OCI-LY1 (cell line): ENCODE measurements around the gene CELA2B.
"Not testable (repeated sequence)": the region's sequence is repeated elsewhere in the genome, so short reads cannot be mapped to it uniquely, and the experiment has no call there.

ENCODE experiments used
- H2AFZ ChIP-seq: fragments of 200-600 bp; sonication (generic), shearing (Covaris generic); 2 replicates; pipeline ENCODE4 v1.6.0; 2014; ENCODE audit warnings: antibody characterized with exemption, mild to moderate bottlenecking, low read length
- H3F3A ChIP-seq: fragments of 200-600 bp; sonication (generic), shearing (Covaris generic); 2 replicates; pipeline ENCODE4 v1.6.0; 2014; ENCODE audit warnings: mild to moderate bottlenecking, antibody characterized with exemption, low read length, moderate library complexity; ENCODE audit not compliant: insufficient read depth
- H3K27ac ChIP-seq: fragments of 200-600 bp; sonication (generic); 2 replicates; pipeline ENCODE4 v1.5.1; 2014; ENCODE audit warnings: low read length, mixed run types, mild to moderate bottlenecking, low read depth; ENCODE audit not compliant: poor library complexity, severe bottlenecking
- H3K27me3 ChIP-seq: fragments of 200-600 bp; sonication (generic); 2 replicates; pipeline ENCODE4 v1.6.0; 2014; ENCODE audit warnings: antibody characterized with exemption, mild to moderate bottlenecking, low read length, moderate library complexity; ENCODE audit not compliant: insufficient read depth
- H3K36me3 ChIP-seq: fragments of 200-600 bp; sonication (generic); 2 replicates; pipeline ENCODE4 v1.6.1; 2014; ENCODE audit warnings: mild to moderate bottlenecking, antibody characterized with exemption, low read length, moderate library complexity, mixed read lengths; ENCODE audit not compliant: insufficient read depth
- H3K4me1 ChIP-seq: fragments of 200-600 bp; sonication (generic); 2 replicates; pipeline ENCODE4 v1.5.1; 2014; ENCODE audit warnings: mild to moderate bottlenecking, low read length, moderate library complexity; ENCODE audit not compliant: insufficient read depth, severe bottlenecking
- H3K4me2 ChIP-seq: fragments of 200-600 bp; sonication (generic), shearing (Covaris generic); 2 replicates; pipeline ENCODE4 v1.6.1; 2014; ENCODE audit warnings: low read length
- H3K4me3 ChIP-seq: fragments of 200-600 bp; sonication (generic); 2 replicates; pipeline ENCODE4 v1.5.1; 2014; ENCODE audit warnings: low read length, low read depth, mild to moderate bottlenecking, mixed read lengths; ENCODE audit not compliant: poor library complexity, severe bottlenecking
- H3K79me2 ChIP-seq: fragments of 200-600 bp; shearing (Covaris generic); 2 replicates; pipeline ENCODE4 v1.6.1; 2016; ENCODE audit warnings: mixed run types, low read length, mixed read lengths; ENCODE audit not compliant: insufficient read depth
- H3K9ac ChIP-seq: fragments of 200-600 bp; sonication (generic), shearing (Covaris generic); 2 replicates; pipeline ENCODE4 v1.6.1; 2014; ENCODE audit warnings: mild to moderate bottlenecking, low read length, mixed read lengths
- H3K9me2 ChIP-seq: fragments of 200-600 bp; sonication (generic), shearing (Covaris generic); 2 replicates; pipeline ENCODE4 v1.6.1; 2014; ENCODE audit warnings: low read depth, mild to moderate bottlenecking, low read length, mixed read lengths
- H3K9me3 ChIP-seq: fragments of 200-600 bp; shearing (Covaris generic); 2 replicates; pipeline ENCODE4 v1.6.1; 2014; ENCODE audit warnings: low read length, mixed read lengths
- H4K20me1 ChIP-seq: fragments of 200-600 bp; sonication (generic), shearing (Covaris generic); 2 replicates; pipeline ENCODE4 v1.6.0; 2016; ENCODE audit warnings: mild to moderate bottlenecking, low read length; ENCODE audit not compliant: insufficient read depth
- EZH2 ChIP-seq: fragments of 200-600 bp; sonication (generic), shearing (Covaris generic); IDR thresholded peaks from 2 replicates; pipeline ENCODE4 v1.8.0; 2017; ENCODE audit warnings: borderline replicate concordance, mixed run types, mild to moderate bottlenecking, antibody characterized with exemption, low read length, moderate library complexity, mixed read lengths
- TF ChIP-seq, protein P1 (sequence below): fragments of 200-600 bp; sonication (generic), shearing (Covaris generic); IDR thresholded peaks from 2 replicates; pipeline ENCODE4 v1.5.1; 2017; ENCODE audit warnings: mild to moderate bottlenecking, antibody characterized with exemption, low read length, moderate library complexity, mixed read lengths

CELA2B gene

DNA sequence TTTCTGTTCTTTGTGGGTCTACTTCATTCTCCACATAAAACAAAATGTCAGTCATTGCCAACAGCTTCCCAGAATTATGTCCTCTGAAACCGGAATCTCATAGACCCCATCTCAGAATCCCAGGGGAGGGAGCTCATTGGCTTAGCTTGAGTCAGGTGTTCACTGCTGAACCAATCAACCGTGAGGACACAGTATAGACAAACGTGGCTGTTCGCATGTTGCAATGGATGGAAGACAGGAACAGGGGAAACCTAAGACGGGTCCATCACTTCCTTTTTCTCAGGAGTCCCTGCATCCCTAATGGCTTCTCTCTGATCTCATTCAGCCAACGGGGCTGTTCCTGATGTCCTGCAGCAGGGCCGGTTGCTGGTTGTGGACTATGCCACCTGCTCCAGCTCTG, 10.2 kb upstream of the CELA2B start:
- H3K9me2 ChIP-seq, result no peaks in the 10 kb centered on the region
- no peak overlapping the region for H3K4me3 ChIP-seq
- H3K79me2 ChIP-seq, result no peaks in the 10 kb centered on the region
- H3K27me3 ChIP-seq, result no peaks in the 10 kb centered on the region
- no peak overlapping the region for H3K4me2 ChIP-seq
- no peaks in the 10 kb centered on the region for H3F3A ChIP-seq
- no peak overlapping the region for H3K9ac ChIP-seq
- no peaks in the 10 kb centered on the region for H3K36me3 ChIP-seq
- TF ChIP-seq EZH2, result no peak
- TF ChIP-seq, protein P1, sequence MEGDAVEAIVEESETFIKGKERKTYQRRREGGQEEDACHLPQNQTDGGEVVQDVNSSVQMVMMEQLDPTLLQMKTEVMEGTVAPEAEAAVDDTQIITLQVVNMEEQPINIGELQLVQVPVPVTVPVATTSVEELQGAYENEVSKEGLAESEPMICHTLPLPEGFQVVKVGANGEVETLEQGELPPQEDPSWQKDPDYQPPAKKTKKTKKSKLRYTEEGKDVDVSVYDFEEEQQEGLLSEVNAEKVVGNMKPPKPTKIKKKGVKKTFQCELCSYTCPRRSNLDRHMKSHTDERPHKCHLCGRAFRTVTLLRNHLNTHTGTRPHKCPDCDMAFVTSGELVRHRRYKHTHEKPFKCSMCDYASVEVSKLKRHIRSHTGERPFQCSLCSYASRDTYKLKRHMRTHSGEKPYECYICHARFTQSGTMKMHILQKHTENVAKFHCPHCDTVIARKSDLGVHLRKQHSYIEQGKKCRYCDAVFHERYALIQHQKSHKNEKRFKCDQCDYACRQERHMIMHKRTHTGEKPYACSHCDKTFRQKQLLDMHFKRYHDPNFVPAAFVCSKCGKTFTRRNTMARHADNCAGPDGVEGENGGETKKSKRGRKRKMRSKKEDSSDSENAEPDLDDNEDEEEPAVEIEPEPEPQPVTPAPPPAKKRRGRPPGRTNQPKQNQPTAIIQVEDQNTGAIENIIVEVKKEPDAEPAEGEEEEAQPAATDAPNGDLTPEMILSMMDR, result no peak
- no peaks in the 10 kb centered on the region for H3K9me3 ChIP-seq
- no peaks in the 10 kb centered on the region for H3K4me1 ChIP-seq
- H3K27ac ChIP-seq, result no peak overlapping the region
- H2AFZ ChIP-seq, result no peak overlapping the region
- H4K20me1 ChIP-seq, result no peaks in the 10 kb centered on the region

DNA sequence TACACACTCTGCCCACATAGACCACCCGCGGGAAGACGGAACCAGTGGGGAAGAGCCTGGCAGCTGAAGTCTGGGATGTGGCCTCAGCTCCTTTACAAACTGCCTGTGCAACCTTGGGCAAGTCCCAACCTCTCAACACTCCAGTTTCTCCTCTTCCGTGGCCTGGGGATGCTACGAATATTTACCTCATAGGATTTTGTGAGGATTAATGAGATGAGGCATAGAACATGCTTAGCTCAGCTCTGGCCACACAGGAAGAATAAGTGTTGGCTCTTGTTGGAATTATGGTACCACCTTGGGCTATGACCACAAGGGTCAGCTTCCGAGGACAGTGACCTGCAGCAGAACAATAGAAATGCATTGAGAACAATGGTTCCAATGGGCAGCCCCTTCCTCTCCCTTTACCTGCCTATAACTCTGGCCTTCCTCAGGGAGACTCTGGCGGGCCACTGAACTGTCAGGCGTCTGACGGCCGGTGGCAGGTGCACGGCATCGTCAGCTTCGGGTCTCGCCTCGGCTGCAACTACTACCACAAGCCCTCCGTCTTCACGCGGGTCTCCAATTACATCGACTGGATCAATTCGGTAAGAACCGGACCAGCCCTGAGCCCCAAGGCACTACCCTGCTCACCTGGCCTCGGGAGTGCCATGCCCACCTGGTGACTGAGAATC, 8.8 kb upstream of the CELA2B start:
- H3K4me2 ChIP-seq, H3K9me3 ChIP-seq, H2AFZ ChIP-seq, H3K36me3 ChIP-seq, H3K9me2 ChIP-seq, H3K9ac ChIP-seq, H3K4me3 ChIP-seq, H3K4me1 ChIP-seq, H3K27me3 ChIP-seq, H3K79me2 ChIP-seq, H3K27ac ChIP-seq, H3F3A ChIP-seq, H4K20me1 ChIP-seq: not testable (repeated sequence)

DNA sequence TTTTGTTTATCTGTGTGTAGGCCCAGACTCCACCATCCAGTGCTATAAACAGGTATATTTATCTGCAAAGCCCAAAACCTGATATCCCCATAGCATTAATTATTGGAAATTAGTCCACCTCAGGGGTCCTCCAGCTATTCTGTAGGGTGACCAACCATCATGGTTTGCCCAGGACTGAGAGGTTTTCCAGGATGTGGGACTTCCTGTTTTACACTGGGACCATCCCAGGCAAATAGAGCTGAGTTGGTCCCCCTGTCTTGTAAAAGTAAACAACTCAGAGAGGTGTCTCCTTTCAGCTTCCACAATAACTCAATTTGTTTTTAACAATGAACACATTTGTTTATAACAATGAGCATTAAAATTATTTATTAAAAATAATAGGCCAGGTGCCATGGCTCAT, 7.8 kb upstream of the CELA2B start:
- H3K4me2 ChIP-seq, result no peak overlapping the region
- H3K27me3 ChIP-seq, result no peaks in the 10 kb centered on the region
- no peaks in the 10 kb centered on the region for H3K9me2 ChIP-seq
- H3K36me3 ChIP-seq, result no peaks in the 10 kb centered on the region
- H3K27ac ChIP-seq, result no peak overlapping the region
- H4K20me1 ChIP-seq, result no peaks in the 10 kb centered on the region
- no peak overlapping the region for H3K9ac ChIP-seq
- TF ChIP-seq, protein P1, result no peak
- no peak for TF ChIP-seq EZH2
- H3K4me3 ChIP-seq, result no peak overlapping the region
- no peaks in the 10 kb centered on the region for H3F3A ChIP-seq
- no peak overlapping the region for H2AFZ ChIP-seq
- no peaks in the 10 kb centered on the region for H3K79me2 ChIP-seq
- no peaks in the 10 kb centered on the region for H3K4me1 ChIP-seq
- no peaks in the 10 kb centered on the region for H3K9me3 ChIP-seq

DNA sequence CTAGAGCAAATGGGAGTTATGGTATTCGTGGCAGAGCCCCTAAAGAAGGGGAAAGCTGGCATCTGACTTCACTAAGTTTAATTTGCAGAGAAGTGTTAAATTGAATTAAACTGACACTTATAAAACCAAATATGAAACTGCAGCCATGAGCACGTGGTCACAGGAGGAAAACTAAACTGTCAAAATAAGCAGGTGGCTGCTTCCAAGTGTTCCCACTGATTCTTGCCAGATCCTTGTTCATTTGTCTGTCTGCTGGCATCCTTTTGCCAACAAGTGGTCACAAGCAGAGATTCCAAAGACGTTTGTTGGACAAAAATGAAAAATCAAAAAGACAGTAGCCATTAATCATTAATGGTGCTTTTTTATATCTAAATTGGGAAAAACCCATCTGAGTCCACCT, 6.5 kb upstream of the CELA2B start:
- Histone ChIP-seq H3K4me2 (no peak overlapping the region), H3K79me2 (no peaks in the 10 kb centered on the region), H3K36me3 (no peaks in the 10 kb centered on the region), H3K27ac (no peak overlapping the region), H3K9me3 (no peaks in the 10 kb centered on the region), H3K27me3 (no peaks in the 10 kb centered on the region), H3K9me2 (no peaks in the 10 kb centered on the region), H3K4me1 (no peaks in the 10 kb centered on the region), H3F3A (no peaks in the 10 kb centered on the region), H2AFZ (no peak overlapping the region), H4K20me1 (no peaks in the 10 kb centered on the region), H3K4me3 (no peak overlapping the region), H3K9ac (no peak overlapping the region)
- TF ChIP-seq EZH2, result no peak

DNA sequence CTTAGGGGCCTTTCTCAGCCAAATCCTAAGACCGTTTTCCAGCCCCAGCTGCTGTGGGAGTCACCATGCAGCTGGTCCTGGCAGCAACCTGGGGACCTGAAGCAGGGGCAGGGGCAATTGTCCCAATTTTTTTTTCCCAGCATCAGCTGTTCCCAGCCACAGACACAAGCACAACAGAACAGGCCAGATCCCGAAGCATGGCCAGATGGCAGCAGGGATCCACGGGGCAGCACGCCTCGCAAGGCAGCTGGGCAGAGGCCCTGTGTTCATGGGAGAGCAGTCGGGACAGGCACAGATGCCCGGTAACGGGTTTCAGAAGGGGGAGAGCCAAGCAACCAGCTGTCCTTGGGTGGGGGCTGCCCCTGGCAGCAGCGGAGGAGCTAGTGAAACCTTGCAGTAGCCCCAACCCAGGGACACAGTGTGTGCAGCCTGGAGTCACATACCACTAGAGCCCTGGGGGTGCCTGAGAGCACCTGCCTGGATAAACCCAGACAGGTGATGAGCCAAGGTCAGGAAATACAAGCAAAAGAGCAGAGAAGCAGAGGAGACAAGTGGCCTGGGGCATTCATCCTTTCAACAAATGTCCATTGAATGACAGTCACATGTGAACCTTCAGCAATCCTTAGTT, 6.0 kb upstream of the CELA2B start:
- not testable (repeated sequence) for H2AFZ ChIP-seq, H3K27ac ChIP-seq, H3K9me3 ChIP-seq, H3K79me2 ChIP-seq, H3K4me3 ChIP-seq, H4K20me1 ChIP-seq, H3K36me3 ChIP-seq, H3K4me2 ChIP-seq, H3K9ac ChIP-seq, H3F3A ChIP-seq, H3K27me3 ChIP-seq, H3K9me2 ChIP-seq, H3K4me1 ChIP-seq

DNA sequence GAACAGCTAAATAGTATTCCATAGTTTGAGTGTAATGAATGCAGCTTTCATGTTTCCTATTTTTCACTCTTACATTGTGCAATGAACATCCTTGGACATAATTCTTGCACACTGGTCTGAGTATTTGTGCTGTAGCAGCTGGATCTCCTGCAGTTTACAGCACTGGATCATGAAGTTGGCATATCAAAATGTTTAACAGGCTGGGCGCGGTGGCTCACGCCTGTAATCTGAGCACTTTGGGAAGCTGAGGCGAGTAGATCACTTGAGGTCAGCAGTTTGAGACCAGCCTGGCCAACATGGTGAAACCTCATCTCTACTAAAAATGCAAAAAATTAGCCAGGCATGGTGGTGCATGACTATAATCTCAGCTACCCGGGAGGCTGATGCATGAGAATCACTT, 4.8 kb upstream of the CELA2B start:
- H3K27me3 ChIP-seq, H3K9me3 ChIP-seq, H3K79me2 ChIP-seq, H3F3A ChIP-seq, H3K4me3 ChIP-seq, H3K4me1 ChIP-seq, H3K9me2 ChIP-seq, H3K27ac ChIP-seq, H3K36me3 ChIP-seq, H3K4me2 ChIP-seq, H3K9ac ChIP-seq, H2AFZ ChIP-seq, H4K20me1 ChIP-seq: not testable (repeated sequence)
